RWPE2 (cell line): Measurements from ENCODE around the gene KLC4.
"Not testable (repeated sequence)": the region's sequence is repeated elsewhere in the genome, so short reads cannot be mapped to it uniquely, and the experiment has no call there.

ENCODE experiments used
- ATAC-seq: fragments of 200-7000 bp; cut with Tn5 transposase; 3 replicates; pipeline ENCODE4 v1.9.1; 2021; ENCODE audit warnings: low read depth
- DNase-seq: peaks from one replicate; pipeline ENCODE4 v3.0.0-alpha.2; 2020; ENCODE audit warnings: low spot score
- H3K27ac ChIP-seq: fragments of 450-650 bp; 2 replicates; pipeline ENCODE4 v1.5.1; 2017; ENCODE audit warnings: mild to moderate bottlenecking; ENCODE audit not compliant: poor library complexity, severe bottlenecking
- H3K27me3 ChIP-seq: fragments of 250-450 bp; sonication (Bioruptor Pico); 2 replicates; pipeline ENCODE4 v1.5.1; 2021; ENCODE audit warnings: mild to moderate bottlenecking, moderate library complexity; ENCODE audit not compliant: insufficient read depth, poor library complexity, severe bottlenecking
- H3K36me3 ChIP-seq: fragments of 250-450 bp; sonication (Bioruptor Pico); 2 replicates; pipeline ENCODE4 v1.5.1; 2020; ENCODE audit warnings: low read depth, mild to moderate bottlenecking, moderate library complexity
- H3K4me1 ChIP-seq: fragments of 250-450 bp; sonication (Bioruptor Pico); 2 replicates; pipeline ENCODE4 v1.5.1; 2021; ENCODE audit warnings: mild to moderate bottlenecking, moderate library complexity; ENCODE audit not compliant: insufficient read depth, poor library complexity, severe bottlenecking
- H3K4me3 ChIP-seq: fragments of 250-450 bp; sonication (Bioruptor Pico); 2 replicates; pipeline ENCODE4 v1.5.1; 2021; ENCODE audit warnings: mild to moderate bottlenecking, moderate library complexity; ENCODE audit not compliant: severe bottlenecking
- H3K9me3 ChIP-seq: fragments of 250-450 bp; sonication (Bioruptor Pico); 2 replicates; pipeline ENCODE4 v1.5.1; 2021; ENCODE audit warnings: mild to moderate bottlenecking, moderate library complexity; ENCODE audit not compliant: severe bottlenecking
- TF ChIP-seq, protein P1 (sequence below): fragments of 450-650 bp; IDR thresholded peaks from one replicate; pipeline ENCODE4 v1.5.1; 2017; ENCODE audit warnings: mild to moderate bottlenecking, moderate library complexity; ENCODE audit not compliant: poor library complexity, severe bottlenecking

Gene KLC4

DNA sequence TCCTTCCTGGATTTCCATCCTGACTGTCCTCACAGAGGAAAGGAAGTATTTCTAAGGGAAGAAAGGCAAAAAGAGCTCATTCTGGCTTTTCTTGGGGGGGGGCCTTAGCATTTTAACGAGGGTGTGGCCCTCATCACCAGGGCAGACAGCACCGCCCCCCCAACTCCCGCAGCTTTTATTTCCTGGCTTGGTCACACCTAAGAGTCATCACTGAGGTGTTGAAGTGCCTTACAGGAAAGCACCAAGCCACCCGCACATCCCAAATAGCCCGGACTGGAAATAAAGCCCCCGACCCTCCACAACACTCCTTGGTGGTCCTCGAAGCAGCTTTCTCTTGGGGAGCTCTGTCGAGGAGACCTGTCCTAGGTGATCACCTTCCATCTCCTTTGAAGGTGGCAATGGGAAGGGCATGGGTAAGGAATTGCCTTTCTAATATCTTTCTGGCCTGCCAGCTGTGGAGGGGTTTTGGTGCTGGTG is 17.9 kb downstream of the KLC4 start:
- peak overlapping the region; percentile 57 for H3K27ac ChIP-seq
- peak; percentile 27 for ATAC-seq
- TF ChIP-seq, protein P1, sequence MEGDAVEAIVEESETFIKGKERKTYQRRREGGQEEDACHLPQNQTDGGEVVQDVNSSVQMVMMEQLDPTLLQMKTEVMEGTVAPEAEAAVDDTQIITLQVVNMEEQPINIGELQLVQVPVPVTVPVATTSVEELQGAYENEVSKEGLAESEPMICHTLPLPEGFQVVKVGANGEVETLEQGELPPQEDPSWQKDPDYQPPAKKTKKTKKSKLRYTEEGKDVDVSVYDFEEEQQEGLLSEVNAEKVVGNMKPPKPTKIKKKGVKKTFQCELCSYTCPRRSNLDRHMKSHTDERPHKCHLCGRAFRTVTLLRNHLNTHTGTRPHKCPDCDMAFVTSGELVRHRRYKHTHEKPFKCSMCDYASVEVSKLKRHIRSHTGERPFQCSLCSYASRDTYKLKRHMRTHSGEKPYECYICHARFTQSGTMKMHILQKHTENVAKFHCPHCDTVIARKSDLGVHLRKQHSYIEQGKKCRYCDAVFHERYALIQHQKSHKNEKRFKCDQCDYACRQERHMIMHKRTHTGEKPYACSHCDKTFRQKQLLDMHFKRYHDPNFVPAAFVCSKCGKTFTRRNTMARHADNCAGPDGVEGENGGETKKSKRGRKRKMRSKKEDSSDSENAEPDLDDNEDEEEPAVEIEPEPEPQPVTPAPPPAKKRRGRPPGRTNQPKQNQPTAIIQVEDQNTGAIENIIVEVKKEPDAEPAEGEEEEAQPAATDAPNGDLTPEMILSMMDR = no peak
- H3K9me3 ChIP-seq = no peaks in the 10 kb centered on the region
- peaks cover 11% of the 10 kb centered on the region for H3K4me1 ChIP-seq
- no peak for DNase-seq
- H3K36me3 ChIP-seq = no peaks in the 10 kb centered on the region
- H3K27me3 ChIP-seq = no peaks in the 10 kb centered on the region
- H3K4me3 ChIP-seq = peak overlapping the region; percentile 59

DNA sequence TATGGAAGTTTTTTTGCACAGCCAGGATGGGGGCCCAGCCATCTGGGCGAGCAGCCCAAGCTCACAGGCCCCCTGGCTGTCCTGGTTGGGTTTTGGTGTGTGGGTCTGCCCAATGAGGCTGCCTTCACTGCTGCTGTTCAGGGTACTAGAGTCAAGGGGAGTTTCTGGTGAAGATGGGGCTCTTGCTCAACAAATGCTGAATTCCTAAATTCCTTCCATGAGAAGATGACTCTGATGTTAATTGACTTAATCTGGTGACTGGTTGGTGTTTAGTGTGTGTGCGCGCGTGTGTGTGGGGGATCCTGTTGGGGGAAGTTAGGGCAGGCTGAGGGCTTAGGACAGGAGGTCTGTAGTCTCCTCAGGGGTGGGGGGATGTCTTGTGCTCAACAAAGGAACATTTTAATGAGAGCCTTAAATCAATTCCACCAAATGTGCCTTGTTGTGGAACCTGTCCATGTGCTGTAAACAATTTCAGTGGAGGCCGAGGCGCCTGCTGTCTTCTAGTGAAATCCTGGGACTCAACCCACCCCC is 18.6 kb downstream of the KLC4 start:
- ATAC-seq = no peak
- Histone ChIP-seq H3K36me3 (no peaks in the 10 kb centered on the region), H3K4me1 (peaks cover 11% of the 10 kb centered on the region), H3K27ac (peak overlapping the region; percentile 57), H3K27me3 (no peaks in the 10 kb centered on the region), H3K4me3 (no peak overlapping the region), H3K9me3 (no peaks in the 10 kb centered on the region)
- TF ChIP-seq, protein P1 = no peak
- DNase-seq = no peak

DNA sequence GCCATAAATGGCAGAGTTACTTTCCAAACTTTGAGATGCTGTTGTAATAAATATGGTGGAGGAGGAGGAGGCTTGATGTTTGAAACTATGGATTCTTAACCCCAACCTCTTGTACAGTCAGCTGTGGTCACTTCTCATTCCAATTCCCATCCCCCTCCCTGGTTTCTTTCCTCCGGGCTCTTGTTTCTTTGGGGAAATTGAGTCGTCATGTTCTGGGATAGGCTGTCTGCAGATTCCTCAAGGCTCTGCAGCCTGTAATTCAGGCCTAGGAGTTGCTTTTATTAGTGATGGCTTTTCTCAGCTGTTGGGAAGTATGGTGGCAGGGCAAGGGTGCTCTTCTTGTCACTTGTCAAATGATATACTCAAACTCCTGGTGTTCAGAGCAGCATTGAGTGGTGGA is 19.3 kb downstream of the KLC4 start:
- Histone ChIP-seq H3K27me3 (no peaks in the 10 kb centered on the region), H3K4me1 (peaks cover 11% of the 10 kb centered on the region), H3K9me3 (no peaks in the 10 kb centered on the region), H3K27ac (no peak overlapping the region), H3K36me3 (no peaks in the 10 kb centered on the region), H3K4me3 (no peak overlapping the region)
- DNase-seq (no peak), ATAC-seq (no peak)
- TF ChIP-seq, protein P1 = no peak

DNA sequence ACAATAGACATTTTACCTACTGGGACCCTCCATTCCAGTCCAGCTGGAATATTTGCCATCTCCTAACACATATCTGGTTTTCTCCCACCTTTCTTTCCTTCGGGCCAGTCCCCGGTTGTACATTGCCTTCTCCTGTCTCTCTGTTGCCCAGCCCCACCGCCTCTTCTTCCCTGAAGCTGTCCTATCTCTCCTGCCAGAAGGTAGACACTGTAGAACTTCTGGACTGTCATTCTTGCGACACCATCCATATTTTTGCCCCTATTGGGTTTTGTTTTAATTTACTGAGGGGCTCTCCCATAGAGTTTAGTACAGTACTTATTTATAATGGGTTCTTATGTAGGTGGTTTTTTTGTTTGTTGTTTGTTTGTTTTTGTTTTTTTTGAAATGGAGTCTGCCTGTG is 21.6 kb downstream of the KLC4 start:
- Histone ChIP-seq H3K36me3 (no peaks in the 10 kb centered on the region), H3K27me3 (no peaks in the 10 kb centered on the region), H3K9me3 (no peaks in the 10 kb centered on the region), H3K27ac (no peak overlapping the region), H3K4me1 (peaks cover 11% of the 10 kb centered on the region), H3K4me3 (no peak overlapping the region)
- ATAC-seq = no peak
- no peak for DNase-seq
- TF ChIP-seq, protein P1 = no peak

DNA sequence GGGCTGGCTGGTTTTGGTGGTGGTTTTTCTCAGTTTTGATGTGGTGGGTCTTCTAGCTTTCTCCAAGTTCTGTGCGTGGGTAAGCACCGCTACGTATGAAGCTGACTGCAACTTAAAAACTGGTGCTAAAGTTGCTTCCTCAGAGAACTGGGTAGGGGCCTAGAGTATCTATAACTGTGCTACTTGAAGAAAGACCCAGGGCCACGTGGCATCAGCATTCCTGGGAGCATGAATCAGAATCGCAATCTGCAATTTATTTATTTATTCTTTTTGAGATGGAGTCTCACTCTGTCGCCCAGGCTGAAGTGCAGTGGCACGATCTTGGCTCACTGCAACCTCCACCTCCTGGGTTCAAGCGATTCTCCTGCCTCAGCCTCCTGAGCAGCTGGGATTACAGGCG is 22.5 kb downstream of the KLC4 start:
- DNase-seq, H3K9me3 ChIP-seq, H3K27ac ChIP-seq, H3K27me3 ChIP-seq, H3K36me3 ChIP-seq, H3K4me3 ChIP-seq: not testable (repeated sequence)
- peak; percentile 37; the same call in 1 of the 3 replicates for ATAC-seq
- H3K4me1 ChIP-seq = peaks cover 11% of the 10 kb centered on the region
